ENCODE results near the gene LCN12.

DNA sequence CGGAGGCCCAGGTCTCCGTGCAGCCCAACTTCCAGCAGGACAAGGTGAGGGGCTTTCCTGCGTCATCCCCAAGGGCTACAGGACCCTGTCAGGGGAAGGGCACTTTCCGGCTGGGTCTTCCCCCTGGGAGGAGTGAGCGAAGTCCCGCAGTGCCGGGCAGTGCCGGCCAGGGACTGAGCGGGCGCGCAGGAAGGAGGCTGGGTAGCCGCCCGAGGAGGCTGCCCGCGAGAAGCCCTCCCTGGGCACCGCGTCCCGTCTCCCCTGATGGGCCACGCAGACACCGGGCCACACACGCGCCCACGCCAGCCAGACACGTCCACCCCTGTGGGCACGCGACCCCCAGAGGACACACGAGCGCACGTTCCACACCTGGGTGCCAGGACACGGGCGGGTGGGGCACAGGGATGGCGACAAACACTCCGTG is 25.6 kb downstream of the LCN12 start:
- TF ChIP-seq CTCF (IDR thresholded peaks at IDR 0.05), result no peak
- no peak for TF ChIP-seq POLR2A (IDR thresholded peaks at IDR 0.05)
- no peak for TF ChIP-seq POLR2AphosphoS5 (IDR thresholded peaks at IDR 0.05)
- no peak for TF ChIP-seq EP300 (IDR thresholded peaks at IDR 0.05)

All from gastroesophageal sphincter (tissue), 3 donors.